NCI-H128 (cell line): ENCODE measurements around the gene MCHR1.

ENCODE experiments used
- DNase-seq: peaks from one replicate; lab custom pipeline; 2025; ENCODE audit not compliant: unreplicated experiment; lab: John Stamatoyannopoulos, UW

Gene MCHR1

DNA sequence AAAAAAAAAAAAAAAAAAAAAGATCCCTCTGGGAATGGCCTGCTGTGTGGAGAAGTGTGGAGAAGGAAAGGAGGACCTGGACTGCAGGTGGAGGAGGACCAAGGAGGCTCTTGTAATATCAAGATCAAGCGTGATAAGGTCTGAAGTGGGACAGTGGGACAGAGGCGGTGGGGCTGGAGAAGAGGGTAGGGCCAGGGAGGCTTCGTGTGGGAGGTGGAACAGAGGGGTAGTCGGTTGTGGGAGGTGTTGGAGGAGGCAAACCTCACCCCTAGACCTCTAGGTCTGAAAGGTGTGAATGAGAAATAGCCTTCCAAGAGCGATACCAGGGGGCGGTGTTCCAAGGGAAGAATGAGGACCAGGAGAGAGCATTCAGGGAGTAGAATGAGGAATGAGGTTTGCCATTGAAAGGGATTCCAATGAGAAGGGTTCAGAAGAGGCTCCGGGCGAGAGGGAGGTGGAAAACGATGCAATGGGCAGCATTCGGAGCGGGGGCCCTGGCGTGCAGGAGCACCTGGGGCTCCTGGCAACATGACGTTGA is 44.2 kb downstream of the MCHR1 start:
- DNase-seq = no peak

DNA sequence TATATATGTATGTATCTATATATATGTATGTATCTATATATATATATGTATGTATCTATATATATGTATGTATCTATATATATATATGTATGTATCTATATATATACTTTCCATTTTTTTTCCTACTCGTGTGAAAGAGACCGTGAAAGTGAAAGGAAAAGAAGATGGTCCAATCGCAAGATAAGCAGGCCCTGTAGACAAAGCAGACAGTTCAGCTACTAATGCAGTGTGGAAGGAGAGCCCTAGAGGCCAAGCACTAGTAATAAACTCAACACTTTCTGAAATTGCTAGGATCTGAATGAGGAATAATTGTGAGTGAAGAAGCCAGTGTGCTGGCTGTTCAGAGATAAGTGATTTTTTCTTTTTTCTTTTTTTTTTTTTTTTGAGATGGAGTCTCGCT is 47.2 kb downstream of the MCHR1 start:
- no peak for DNase-seq

DNA sequence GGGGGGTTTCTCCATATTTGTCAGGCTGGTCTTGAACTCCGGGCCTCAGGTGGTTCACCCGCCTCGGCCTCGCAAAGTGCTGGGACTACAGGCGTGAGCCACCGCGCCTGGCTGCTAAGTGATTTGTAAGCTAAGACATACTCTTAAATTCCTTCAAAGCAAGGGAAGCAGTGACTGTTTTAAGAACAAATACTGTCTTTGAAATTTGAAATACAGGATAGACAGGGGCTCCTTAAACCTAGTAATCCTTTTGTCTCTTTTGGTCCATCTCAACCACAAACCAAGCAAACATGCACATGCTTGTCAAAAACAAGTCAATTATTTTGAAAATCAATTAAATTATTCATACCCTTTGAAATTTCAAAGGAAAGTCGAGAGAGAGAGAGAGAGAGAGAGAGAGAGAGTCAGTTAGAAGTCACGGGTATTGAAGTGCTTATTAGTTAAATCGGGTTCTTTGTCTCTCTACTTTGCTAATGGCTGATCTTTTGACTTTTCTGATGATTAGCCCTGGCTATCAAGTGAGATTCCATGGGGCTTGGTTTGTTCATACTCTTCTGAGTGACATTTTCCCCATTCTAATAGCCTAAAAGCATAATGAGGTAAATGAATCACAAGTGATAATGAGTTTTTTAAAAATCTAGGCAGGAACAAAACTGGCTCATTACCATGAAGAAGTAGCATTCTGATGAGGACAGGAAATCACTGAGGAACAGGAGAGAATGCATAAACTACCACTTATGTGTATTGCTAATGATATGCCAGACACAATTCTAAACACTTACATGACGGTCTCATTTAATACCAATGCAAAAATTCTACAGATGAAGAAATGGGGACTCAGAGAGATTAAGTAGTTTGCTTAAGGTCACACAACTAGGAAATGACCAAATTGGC is 48.0 kb downstream of the MCHR1 start:
- DNase-seq = no peak

DNA sequence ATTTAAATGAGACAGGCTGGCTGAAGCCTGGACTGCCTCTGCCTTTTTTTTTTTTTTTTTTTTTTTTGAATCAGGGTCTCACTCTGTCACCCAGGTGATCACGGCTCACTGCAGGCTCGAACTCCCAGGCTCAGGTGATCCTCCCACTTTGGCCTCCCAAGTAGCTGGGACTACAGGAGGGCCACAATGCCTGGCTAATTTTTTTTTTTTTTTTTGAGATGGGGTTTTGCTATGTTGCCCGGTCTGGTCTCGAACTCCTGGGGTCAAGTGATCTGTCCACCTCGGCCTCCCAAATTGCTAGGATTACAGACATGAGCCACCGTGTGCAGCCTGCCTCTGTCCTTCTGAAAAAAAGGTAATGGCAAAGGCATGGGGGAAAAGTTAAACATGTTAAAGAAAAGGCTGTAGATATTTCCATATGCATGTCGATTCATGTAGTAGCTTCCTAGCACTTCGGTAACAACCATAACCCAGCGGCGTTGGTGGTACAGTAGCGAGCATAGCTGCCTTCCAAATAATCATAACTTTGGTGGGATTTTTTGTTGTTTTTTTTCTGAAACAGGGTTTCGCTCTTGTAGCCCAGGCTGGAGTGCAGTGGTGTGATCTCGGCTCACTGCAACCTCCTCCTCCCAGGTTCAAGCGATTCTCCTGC is 48.8 kb downstream of the MCHR1 start:
- DNase-seq = no peak

DNA sequence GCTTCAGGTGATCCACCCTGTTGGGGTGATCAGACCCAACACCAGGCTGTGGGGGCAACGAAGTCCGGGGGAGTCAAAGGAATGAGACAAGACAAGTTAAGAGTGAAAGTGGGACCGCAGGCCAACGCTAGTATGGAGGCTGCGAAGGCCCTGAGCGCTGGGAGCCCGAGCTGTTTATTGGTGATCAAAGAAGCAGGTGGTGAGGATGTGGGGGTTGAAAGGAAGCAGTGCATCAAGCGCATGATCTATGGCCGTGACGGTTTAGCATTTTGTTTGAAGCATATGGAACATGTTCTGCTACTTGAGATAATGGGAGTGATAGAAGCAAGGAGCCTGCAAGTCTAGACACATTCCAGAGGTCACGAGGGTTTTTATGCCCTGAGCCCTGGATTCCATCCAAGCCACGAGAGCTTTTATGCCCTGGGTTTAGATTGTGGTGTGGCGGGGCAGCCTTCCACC is 49.5 kb downstream of the MCHR1 start:
- DNase-seq = no peak

DNA sequence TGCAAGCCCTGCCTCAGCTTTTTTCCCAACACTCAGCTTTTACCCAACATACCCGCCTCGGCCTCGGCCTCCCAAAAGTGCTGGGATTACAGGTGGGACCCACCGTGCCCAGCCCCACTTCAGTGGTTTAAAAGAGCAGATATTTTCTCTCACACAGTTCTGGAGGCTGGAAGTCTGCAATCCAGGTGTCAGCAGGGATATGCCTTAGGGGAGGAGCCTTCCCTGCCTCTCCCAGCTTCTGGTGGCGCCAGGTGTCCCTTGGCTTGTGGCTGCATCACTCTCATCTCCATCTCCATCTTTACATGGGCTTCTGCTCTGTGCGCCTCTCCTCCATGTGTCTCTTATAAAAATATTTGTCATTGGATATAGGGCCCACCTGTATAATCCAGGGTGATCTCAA is 50.0 kb downstream of the MCHR1 start:
- no peak for DNase-seq
